HG03378 (cell line): ENCODE results near the gene NTMT1.

Source experiments
- ATAC-seq: cut with Tn5 transposase; IDR thresholded peaks from one replicate; pipeline ENCODE4 v1.9.1; 2021; ENCODE audit warnings: mild to moderate bottlenecking, moderate library complexity; ENCODE audit not compliant: unreplicated experiment

Gene NTMT1

GRCh38 chr9:129672702-129673101 is 46.7 kb downstream of the NTMT1 start:
- ATAC-seq: no peak

DNA sequence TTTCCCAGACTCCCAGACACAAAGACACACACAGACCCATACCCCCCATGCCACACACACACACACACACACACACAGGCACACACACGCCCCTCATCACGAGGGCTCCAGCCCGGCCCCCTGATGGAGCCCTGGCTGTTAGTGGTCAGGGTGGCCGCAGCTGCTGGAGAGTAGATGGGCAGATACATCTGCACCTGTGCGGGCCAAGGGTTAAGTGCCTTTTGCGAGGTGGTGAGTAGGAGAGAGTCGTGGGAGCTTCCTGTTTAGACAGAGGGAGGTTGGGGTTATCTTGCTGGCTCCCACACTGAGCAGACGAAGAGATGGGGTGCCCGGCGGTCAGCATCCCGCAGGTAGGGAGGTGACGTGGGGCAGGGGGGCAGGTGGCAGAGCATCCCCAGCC is 47.6 kb downstream of the NTMT1 start:
- ATAC-seq: no peak

DNA sequence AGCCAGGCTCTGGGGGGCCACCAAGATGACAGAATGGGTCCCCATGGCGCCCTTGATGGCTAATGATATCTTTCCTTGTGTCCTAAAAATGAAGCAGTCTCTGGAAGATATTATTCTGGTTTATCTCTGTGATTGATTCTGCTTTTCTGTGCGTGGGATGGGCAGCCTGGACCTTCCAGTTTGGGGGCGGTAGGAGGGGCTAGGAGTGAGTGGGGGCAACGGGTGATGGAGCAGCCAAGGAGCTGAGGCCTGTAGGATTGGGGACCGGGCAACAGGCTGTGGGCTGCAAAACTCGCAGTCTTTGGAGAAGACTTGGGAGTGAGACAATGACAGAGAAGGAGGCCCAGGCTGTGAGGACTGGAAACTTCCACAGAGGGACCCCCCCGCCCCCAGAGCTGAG is 48.3 kb downstream of the NTMT1 start:
- ATAC-seq: no peak

DNA sequence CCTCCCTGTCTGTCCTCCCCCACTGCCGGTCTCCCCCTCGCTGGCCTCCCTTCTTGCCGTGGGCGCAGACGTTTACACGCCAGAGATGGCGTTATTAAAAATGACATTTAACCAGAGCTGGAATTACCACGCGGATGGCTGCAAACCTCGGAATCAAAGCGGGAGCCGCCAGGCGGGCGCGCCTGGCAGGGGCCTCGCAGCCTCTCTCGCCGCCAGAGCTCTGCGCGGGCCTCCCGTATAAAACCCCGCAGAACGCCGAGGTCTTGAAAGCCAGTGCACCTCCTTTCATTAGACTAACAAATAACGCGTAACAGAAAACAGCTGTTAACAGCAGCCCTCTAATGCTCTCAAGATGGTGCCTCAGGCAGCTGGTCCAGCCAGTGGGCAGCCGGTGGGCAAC is 49.7 kb downstream of the NTMT1 start:
- ATAC-seq: no peak

DNA sequence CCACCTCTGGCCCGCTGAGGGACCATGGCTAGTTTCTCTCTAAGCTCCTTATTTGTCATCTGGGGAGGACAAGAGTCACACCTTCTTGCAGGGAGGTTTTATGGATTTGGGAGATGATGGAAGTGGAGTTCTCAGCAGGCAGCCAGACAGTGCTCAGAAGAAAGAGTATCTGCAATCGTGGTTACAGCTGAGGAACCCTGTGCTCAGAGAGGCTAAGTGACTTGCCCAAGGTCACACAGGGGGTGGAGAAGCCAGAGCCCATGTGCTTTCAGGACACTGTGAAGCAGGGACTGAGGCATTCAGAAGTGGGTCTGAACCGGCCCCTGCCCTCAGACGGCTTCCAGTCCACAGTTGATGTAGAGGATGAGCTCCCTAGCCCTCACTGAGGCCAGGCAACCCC is 50.3 kb downstream of the NTMT1 start:
- ATAC-seq: no peak

DNA sequence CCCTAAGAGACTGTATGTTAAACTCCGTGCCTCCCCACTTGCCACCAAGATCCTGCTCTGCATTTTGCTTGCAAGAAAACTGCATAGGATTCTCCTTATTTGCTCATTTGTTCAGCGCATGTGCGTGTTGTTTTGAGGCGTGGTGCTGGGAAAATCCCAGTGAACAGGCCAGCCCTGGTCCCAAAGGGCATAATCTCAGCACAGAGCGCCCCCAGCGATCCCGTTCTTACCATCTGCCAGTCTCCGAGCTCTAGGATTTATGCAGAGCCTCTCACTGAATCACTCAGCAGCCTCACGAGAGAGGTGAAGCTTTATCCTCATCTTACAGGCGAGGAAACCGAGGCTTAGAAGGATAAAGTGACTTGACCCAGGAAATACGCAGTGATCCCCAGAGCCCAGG is 51.0 kb downstream of the NTMT1 start:
- ATAC-seq: no peak

DNA sequence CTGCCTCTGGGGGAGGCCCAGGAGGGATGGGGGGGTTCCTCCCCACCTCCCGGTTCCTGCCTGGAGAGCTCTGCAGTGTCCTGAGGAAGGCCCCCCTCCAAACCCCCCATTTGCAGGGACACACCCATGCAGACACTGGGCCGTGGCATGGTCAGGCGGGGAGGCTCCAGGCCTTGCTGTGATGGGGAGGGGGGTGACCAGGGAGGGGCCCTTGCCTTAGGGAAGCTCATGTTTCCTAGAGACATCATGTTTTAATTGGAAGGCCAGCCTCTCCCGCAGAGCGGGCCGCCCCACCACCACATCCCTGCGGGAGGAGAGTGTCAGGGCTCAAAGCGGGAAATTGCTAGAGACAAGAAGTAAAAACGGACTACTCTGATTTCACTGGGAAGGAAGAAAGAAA is 51.5 kb downstream of the NTMT1 start:
- no peak for ATAC-seq

DNA sequence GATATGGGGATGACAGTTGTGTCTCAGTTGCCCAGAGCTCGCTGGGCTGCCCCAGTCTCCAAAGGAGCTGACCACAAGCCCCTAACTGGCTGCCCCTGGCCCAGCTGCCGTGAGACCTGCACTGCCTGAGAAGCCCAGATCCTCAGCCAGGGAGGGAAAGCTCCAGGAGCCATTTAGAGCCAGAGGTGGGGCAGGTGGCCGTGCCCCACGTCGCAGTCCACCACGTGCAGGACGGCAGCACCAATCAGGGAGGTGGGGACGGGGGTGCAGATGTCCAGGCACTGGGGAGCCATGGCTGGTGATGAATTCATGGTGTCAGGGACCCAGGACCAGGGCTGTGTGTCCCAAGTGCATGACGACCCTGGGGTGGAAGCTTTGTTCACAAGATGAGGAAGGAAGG is 52.9 kb downstream of the NTMT1 start:
- ATAC-seq: no peak

DNA sequence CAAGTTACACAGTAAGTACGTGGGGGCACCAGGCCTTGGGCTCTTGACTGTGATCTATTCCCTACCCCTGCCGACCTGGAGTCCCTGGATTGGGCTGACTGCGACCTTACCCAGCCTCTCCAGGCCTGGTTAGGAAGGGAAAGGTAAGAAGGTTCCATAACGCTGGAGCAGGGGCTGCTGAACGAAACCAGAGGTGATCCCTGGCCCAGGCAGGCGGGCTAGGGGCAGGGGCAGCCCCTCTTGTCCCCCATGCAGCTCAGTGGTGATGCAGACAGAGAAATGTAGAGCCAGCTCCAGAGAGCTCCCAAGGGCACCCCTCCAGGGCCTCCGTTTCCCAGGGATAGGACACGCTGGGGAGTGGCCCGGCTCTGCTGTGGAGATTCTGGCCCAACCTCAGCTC is 53.6 kb downstream of the NTMT1 start:
- ATAC-seq: no peak

DNA sequence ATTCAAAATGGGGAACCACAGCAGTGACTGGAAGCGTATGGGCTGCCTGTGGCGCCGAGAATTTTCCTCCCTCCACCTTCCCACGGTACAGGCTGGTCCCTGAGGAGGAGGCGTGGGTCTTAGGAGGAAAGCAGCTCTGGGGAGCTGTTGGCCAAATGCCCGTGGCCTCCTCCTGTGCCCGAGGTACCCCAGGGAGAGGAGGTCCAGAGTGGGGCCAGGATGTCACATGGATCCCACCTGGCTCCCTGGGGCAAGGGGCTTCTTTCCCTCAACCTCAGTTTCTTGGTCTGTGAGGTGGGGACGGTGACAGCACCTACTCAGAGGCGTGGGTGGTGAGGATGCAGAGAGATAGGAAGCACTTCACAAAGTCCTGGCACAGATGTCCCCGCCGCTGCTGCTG is 56.0 kb downstream of the NTMT1 start:
- ATAC-seq: no peak

DNA sequence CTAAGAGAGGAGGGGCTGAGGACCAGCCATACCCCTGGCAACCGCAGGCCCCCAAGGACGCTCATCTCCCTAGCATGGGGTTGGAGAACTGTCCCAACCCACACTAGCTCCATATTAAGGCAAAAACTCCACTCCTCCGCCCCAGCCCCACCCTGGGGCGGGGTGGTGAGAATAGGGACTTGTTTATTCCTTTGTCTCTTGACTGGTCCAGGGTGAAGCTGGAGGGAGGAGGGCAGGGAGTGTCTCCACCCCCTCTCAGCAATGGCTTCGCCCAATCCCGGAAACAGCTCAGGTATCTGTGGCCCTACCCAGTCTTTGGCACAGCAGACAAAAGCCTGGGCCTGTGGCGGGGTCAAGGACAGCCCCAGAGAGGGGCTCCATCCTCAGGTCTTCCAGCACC is 56.4 kb downstream of the NTMT1 start:
- ATAC-seq: no peak

DNA sequence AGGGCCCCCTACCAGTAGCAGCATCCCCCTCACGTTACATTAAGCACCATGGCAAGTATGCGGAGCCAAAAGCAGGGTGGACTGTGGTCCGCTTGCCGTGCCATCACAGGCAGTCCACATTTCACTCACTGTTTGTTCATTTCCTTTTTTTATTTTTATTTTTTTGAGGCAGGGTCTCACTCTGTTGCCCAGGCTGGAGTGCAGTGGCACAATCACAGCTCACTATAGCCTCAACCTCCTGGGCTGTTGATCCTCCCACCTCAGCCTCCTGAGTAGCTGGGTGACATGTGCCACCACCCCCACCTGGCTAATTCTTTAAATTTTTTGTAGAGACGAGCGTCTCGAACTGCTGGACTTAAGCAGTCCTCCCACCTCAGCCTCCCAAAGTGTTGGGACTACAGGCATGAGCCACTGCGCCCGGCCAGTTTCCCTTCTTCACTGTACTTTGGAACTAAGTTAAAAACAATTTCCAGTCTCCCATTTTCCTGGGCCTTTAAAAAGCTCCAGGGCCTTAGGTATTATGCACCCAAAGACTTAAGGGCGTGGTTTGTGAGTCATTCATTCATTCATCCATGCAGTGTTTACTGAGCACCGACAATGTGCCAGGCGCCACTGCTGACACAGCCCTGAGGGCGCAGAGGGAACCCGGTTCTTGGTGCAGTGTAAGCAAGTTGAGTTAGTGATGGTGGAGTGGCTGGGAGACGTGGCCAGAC is 59.4 kb downstream of the NTMT1 start:
- ATAC-seq: no peak
